GM10266 (cell line): ENCODE measurements around the gene GXYLT1.

Experiments used
- DNase-seq: peaks from one replicate; pipeline ENCODE4 v3.0.0; 2012; ENCODE audit errors: extremely low spot score
- TF ChIP-seq, protein P1 (sequence below): IDR thresholded peaks from 2 replicates; pipeline ENCODE4 v1.5.1; 2012; ENCODE audit warnings: mild to moderate bottlenecking, low read depth; ENCODE audit not compliant: control insufficient read depth, insufficient read depth; ENCODE audit errors: missing control alignments

GXYLT1 gene

DNA sequence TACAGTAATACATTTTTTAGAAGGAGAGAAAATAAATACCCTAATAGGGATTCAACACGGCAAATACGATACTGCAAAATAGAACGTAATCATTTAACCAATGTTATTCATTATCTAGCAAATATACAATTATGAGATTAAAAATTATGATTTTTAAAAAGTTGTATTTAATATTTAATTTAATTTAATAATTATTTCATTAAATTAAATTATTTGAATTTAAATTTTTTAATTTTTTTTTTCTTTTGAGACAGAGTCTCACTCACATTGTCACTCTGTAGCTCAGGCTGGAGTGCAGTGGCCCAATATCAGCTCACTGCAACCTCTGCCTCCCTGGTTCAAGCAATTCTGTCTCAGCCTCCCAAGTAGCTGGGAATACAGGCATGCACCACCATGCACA lies 42.0 kb downstream of the GXYLT1 start:
- no peak for DNase-seq

DNA sequence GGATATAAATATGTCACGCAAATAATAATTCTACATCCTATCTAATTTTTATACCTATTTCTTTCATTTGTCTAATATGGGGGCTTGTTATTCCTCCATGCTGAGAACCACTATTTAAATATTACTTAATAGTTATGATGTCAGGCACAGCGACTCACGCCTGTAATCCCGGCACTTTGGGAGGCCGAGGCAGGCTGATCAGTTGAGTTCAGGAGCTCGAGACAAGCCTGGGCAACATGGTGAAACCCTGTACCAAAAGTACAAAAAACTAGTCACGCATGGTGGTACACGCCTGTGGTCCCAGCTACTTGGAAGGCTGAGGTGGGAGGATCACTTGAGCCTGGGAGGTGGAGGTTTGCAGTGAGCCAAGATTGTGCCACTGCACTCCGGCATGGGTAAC lies 45.2 kb downstream of the GXYLT1 start:
- DNase-seq, result no peak
- TF ChIP-seq, protein P1, sequence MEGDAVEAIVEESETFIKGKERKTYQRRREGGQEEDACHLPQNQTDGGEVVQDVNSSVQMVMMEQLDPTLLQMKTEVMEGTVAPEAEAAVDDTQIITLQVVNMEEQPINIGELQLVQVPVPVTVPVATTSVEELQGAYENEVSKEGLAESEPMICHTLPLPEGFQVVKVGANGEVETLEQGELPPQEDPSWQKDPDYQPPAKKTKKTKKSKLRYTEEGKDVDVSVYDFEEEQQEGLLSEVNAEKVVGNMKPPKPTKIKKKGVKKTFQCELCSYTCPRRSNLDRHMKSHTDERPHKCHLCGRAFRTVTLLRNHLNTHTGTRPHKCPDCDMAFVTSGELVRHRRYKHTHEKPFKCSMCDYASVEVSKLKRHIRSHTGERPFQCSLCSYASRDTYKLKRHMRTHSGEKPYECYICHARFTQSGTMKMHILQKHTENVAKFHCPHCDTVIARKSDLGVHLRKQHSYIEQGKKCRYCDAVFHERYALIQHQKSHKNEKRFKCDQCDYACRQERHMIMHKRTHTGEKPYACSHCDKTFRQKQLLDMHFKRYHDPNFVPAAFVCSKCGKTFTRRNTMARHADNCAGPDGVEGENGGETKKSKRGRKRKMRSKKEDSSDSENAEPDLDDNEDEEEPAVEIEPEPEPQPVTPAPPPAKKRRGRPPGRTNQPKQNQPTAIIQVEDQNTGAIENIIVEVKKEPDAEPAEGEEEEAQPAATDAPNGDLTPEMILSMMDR, result no peak

More for the DNA sequence above, 42.0 kb downstream of the GXYLT1 start:
- TF ChIP-seq, protein P1, result no peak

DNA sequence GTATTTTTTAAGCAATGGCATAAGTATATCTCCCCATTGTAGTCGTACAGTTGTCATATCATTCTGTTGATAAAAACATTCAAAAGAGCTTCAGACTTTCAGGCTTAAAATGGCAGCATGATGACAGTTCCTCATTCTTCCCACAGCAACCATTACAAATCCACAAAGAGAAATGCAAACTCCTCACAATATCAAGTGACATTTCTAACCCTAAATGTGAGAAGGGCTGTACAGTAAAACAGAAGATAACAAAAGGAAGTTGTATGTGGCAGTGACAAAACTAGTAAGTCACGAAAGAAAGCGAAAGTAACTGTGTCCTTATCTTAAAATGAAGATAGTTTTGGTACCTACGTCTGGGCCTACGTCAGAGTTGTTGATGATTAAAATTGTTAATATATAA lies 46.7 kb downstream of the GXYLT1 start:
- peak; percentile 42 for DNase-seq
- TF ChIP-seq, protein P1, result no peak

DNA sequence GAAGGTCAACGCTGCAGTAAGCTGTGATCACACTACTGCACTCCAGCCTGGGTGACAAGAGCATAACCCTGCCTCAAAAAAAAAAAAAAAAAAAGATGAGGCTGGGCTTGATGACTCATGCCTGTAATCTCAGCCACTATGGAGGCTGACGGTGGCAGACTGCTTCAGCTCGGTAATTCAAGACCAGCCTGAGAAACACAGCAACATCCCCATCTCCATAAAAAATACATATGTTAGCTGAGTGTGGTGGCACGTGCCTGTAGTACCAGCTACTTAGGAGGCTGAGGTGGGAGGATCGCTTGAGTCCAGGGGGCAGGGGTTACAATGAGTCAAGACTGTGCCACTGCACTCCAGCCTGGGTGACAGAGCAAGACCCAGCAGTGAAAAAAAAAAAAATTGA lies 50.4 kb downstream of the GXYLT1 start:
- TF ChIP-seq, protein P1, result no peak
- no peak for DNase-seq

DNA sequence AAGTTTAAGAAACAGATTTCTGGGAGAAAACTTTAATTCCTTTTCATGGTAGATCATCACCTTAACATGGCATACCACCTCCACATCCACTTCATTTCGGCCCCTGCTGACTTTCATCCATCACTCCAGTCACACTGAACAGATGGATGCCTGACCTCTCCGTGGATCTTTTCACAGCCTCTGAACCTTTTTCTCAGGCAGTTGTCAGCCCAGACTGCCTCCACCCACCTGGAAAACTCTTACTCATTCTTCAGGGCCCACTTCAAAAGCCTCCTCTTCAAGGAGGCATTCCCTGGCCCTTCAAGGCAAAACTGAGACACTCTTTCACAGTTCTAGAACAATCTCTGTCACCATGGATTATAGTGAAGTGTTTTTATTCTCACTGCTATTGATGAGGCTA lies 52.9 kb downstream of the GXYLT1 start:
- TF ChIP-seq, protein P1, result no peak
- DNase-seq, result no peak

DNA sequence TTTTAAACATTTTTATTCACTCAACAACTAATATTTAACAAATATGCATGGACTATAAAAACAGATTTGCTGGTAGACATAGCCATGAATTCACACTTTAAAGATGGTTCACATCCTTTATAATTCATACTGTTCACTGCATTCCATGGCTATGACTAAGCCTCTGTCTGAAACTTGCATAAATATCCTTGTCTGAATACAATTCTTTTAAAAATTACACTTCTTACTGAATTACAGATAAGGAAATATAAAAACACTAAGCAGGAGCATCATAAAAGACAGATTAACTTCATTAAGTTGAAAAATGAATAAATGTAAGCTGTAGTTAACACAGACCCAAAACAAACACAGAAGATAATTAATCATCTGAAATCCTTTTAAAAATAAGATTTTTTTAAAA lies 53.8 kb downstream of the GXYLT1 start:
- TF ChIP-seq, protein P1, result no peak
- no peak for DNase-seq

DNA sequence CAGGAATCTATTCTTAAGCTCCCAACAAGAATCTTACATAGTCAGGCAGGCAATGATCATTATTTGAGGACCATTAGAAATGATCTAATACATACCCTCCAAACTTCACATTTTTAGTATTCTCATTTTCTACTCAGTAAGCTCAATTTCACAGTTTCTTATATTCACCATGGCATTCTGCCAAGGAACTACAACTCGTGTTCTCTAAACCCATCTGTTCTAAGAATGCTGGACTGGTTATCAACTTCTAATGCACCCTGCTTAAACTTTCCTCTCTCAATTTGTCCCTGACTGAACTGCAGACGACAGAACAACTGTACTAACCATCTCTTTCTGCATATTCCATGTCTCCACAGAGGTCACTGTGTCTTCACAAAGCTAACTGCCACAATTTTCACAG lies 58.6 kb downstream of the GXYLT1 start:
- TF ChIP-seq, protein P1, result no peak

More for the DNA sequence above, 58.6 kb downstream of the GXYLT1 start:
- DNase-seq, result no peak
